Lower leg skin (tissue), 4 donors: Measurements from ENCODE around the gene IFI35. TPM values are rescaled to one million over a fixed set of nuclear protein-coding genes. Genes with fewer than 3 reads are reported as not detected.

ENCODE experiments used
- DNase-seq, 2 donors: peaks; one replicate each; pipeline ENCODE4 v3.0.0-alpha.2; 2019; ENCODE audit warnings: low spot score in 2 of 2
- H3K4me3 ChIP-seq: fragments of 200-600 bp; sonication (generic); 2 replicates; pipeline ENCODE4 v1.5.1; 2017; ENCODE audit warnings: mild to moderate bottlenecking, low read depth; ENCODE audit not compliant: poor library complexity, severe bottlenecking
- POLR2A ChIP-seq, 2 donors: fragments of 450-650 bp; IDR thresholded peaks; one replicate each; pipeline ENCODE4 v1.6.1; 2016 to 2017; ENCODE audit warnings: antibody characterized with exemption in 2 of 2, mild to moderate bottlenecking in 1 of 2, moderate library complexity in 1 of 2
- WGBS, 2 donors: methylation state at CpG; one replicate each; pipeline ENCODE4 v1.1.5; 2018; 5-methylcytosine and 5-hydroxymethylcytosine counted together
- intact Hi-C: fragments of 100-400 bp; cut with DNase I; formaldehyde crosslinking; loops from one replicate; pipeline ENCODE4 v1.15.0; 2023; ENCODE audit warnings: low total_unique reads
- total RNA-seq, 4 donors: library from RNA; depleted of rRNA; stranded (reverse); fragments of >200 nt; gene quantifications; one replicate each; pipeline ENCODE4 v1.1.0, GENCODE V29; 2016
- TF ChIP-seq, protein P1 (sequence below), 3 donors: fragments of 450-650 bp; IDR thresholded peaks; one replicate each; pipeline ENCODE4 v1.5.1; 2016; ENCODE audit warnings: antibody characterized with exemption in 3 of 3, mild to moderate bottlenecking in 3 of 3, moderate library complexity in 2 of 3

Gene IFI35
- total RNA-seq, 4 donors from 2014 or later = 7.6 to 18.5 (median 16.9) TPM

DNA sequence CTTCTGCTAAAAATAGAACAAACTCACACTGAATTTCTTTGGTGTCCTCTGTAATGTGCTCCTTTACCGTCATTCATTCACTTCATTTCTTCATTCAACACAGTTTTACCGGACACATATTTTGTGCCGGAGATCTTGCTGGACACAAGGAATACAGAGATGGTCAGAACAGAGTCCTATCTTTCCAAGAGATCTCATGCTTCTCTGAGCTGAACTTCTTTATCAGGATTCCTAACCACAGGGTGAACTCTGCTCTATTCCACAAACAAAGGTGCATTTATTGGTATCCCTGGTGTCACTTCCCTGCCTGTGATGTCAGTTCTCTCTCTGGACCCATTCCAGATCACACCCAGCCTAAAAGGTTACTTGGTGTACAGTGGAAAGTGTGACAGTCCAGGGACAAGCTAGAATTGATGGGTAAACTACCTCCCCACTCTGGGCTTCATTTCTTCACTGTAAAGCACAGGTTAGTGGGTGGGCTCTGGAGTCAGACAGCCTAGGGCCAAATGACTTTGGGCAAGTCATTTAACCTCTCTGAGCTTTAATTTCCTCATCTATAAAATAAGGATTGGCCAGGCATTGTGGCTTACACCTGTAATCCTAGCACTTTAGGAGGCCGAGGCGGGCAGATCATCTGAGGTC is 4.2 kb downstream of the IFI35 start:
- no peak overlapping the region for H3K4me3 ChIP-seq
- 91 to 92% methylated on average over 5 of the region's 5 CpGs for WGBS, 2 donors
- TF ChIP-seq, protein P1, sequence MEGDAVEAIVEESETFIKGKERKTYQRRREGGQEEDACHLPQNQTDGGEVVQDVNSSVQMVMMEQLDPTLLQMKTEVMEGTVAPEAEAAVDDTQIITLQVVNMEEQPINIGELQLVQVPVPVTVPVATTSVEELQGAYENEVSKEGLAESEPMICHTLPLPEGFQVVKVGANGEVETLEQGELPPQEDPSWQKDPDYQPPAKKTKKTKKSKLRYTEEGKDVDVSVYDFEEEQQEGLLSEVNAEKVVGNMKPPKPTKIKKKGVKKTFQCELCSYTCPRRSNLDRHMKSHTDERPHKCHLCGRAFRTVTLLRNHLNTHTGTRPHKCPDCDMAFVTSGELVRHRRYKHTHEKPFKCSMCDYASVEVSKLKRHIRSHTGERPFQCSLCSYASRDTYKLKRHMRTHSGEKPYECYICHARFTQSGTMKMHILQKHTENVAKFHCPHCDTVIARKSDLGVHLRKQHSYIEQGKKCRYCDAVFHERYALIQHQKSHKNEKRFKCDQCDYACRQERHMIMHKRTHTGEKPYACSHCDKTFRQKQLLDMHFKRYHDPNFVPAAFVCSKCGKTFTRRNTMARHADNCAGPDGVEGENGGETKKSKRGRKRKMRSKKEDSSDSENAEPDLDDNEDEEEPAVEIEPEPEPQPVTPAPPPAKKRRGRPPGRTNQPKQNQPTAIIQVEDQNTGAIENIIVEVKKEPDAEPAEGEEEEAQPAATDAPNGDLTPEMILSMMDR (IDR thresholded peaks at IDR 0.05) = no peak
- TF ChIP-seq POLR2A (IDR thresholded peaks at IDR 0.05) = no peak
- intact Hi-C loops = no loop called here
- no peak for DNase-seq

DNA sequence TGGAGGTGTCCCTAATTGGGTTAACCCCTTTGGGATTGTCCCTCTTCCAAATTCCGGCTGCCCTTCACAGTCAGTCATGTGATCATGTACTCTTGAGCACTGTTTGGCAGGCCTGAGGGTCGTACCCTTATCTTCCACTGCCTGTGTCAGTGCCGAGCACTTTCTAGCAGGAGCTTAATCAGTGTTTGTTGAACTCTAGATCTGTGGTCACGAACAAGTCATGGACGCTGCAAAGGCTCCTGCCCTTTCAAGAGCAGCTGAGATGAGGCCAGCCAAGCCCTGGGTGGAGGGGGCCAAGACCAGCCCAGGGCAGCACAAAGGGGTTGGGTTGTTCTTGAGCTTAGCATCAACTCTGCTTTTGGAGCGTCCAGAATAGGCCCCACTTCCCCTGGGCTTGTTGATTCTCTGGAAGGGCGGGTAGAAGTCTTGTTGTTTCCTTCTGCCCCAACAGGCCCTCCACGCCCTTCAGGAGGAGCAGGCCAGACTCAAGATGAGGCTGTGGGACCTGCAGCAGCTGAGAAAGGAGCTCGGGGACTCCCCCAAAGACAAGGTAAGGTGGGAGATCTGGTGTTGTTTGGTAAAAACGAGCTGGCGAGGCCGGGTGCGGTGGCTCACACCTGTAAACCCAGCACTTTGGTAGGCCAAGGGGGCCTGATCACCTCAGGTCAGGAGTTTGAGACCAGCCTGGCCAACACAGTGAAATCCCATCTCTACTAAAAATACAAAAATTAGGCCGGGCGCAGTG is 5.3 kb downstream of the IFI35 start:
- intact Hi-C loops = no loop called here
- no peak overlapping the region for H3K4me3 ChIP-seq
- WGBS, 2 donors = 59 to 71% methylated on average over 15 of the region's 15 CpGs
- no peak for TF ChIP-seq POLR2A (IDR thresholded peaks at IDR 0.05)
- TF ChIP-seq, protein P1 (IDR thresholded peaks at IDR 0.05) = no peak
- DNase-seq = no peak

- 82 to 84% methylated on average over 5 to 8 of the region's 8 CpGs for WGBS, 2 donors
- H3K4me3 ChIP-seq = no peak overlapping the region
- intact Hi-C loops = no loop called here
- DNase-seq = no peak
- TF ChIP-seq, protein P1 (IDR thresholded peaks at IDR 0.05) = no peak
- no peak for TF ChIP-seq POLR2A (IDR thresholded peaks at IDR 0.05)
Measured at GRCh38 chr17:43013296-43013695, 6.7 kb downstream of the IFI35 start.

DNA sequence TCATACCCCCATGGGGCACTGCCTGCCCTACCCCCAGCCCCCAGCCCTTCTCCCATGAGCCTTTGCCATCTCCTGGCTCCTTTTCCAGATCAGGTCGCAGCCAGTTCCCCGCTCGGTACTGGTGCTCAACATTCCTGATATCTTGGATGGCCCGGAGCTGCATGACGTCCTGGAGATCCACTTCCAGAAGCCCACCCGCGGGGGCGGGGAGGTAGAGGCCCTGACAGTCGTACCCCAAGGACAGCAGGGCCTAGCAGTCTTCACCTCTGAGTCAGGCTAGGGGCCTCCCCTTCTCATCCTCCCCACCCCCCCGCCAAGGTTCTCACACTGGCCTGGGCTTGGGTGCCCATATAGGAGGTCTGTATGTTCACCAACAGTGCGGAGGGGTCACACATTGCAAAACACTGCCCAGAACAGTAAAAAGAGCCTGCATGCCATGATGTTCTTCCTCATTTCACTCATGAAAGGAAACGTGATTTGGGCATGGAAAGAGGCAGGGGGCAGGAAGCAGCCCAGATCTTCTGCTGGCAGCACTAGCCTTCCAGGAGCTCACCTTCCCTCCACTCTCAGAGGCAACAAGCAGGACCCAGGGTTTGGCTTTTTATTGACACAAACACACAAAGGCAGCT is 7.5 kb downstream of the IFI35 start:
- TF ChIP-seq, protein P1 (IDR thresholded peaks at IDR 0.05) = no peak
- intact Hi-C loops = no loop called here
- no peak for DNase-seq
- no peak overlapping the region for H3K4me3 ChIP-seq
- WGBS, 2 donors = 73 to 75% methylated on average over 8 to 12 of the region's 12 CpGs

DNA sequence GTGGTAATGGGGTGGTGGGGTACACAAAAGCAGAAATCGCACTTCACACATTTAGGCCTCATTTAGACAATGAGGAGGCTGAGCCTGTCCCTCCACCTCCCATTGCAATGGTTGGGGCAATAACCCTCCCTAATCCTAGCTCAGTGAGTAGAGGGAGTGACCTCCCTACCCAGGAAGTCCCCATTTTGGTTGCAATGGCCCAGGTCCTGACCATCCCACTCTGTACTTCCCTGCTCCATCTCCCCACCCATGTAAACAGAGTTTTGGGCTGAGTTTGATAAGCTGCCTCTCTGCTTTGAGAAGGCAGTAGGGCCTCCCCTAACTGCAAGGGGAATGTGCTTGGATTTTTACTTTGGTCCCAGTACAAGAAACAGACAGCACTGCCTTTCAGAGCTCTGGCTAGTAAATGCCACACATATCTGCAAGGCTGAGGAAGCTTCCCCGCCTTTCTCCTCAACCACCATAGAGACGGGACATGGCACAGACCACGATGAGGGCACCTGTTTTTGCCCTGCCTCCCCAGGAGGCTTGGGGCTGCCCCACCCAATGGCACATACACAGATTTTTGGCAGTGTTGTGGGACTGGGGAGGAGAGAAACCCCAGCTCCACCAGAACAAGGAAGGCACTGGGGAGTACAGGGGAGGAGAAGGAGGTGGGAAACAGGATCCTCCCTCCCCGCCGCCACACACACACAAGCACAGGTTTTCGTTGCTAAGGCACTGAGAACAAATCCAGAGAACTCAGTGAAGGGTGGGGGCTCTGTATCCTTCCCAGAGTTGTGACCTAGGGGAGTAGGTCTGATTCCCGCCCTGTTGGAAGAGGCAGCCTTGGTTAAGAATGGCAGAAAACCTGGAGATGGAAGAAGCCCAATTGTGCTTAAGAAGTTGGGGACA is 8.3 kb downstream of the IFI35 start:
- TF ChIP-seq, protein P1 (IDR thresholded peaks at IDR 0.05) = no peak
- WGBS, 2 donors = 51 to 61% methylated on average over 8 of the region's 8 CpGs
- intact Hi-C loops = no loop called here
- no peak for DNase-seq
- H3K4me3 ChIP-seq = no peak overlapping the region
